ENCODE measurements around the gene ACO2.

DNA sequence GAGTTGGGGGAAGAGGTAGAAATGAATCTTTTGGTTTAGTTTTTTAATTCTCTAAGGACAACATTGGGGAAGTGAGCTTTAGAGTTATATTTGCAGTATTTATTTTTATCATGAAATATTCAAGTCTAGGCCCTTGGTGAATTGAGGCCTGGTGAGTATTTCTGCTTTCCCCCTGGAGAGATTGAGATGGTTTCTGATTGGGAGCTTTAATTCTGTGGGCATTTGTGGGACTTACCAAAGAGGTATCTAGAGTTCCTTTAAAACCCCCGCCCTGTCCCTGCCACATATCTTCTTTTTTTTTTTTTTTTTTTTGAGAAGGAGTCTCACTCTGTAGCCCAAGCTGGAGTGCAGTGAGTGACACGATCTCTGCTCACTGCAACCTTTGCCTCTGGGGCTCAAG is 9.6 kb downstream of the ACO2 start:
- TF ChIP-seq, protein P1, sequence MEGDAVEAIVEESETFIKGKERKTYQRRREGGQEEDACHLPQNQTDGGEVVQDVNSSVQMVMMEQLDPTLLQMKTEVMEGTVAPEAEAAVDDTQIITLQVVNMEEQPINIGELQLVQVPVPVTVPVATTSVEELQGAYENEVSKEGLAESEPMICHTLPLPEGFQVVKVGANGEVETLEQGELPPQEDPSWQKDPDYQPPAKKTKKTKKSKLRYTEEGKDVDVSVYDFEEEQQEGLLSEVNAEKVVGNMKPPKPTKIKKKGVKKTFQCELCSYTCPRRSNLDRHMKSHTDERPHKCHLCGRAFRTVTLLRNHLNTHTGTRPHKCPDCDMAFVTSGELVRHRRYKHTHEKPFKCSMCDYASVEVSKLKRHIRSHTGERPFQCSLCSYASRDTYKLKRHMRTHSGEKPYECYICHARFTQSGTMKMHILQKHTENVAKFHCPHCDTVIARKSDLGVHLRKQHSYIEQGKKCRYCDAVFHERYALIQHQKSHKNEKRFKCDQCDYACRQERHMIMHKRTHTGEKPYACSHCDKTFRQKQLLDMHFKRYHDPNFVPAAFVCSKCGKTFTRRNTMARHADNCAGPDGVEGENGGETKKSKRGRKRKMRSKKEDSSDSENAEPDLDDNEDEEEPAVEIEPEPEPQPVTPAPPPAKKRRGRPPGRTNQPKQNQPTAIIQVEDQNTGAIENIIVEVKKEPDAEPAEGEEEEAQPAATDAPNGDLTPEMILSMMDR (IDR thresholded peaks at IDR 0.05) = no peak
- TF ChIP-seq POLR2AphosphoS5 (IDR thresholded peaks at IDR 0.05) = no peak

Data from prostate gland (tissue), 2 donors.